IPS-NIHi7 (cell line): ENCODE results near the gene ZBTB21.

ENCODE experiments used
- DNase-seq: peaks from one replicate; pipeline ENCODE4 v3.0.0; 2012; ENCODE audit warnings: mixed read lengths; ENCODE audit errors: extremely low spot score

The ZBTB21 gene

DNA sequence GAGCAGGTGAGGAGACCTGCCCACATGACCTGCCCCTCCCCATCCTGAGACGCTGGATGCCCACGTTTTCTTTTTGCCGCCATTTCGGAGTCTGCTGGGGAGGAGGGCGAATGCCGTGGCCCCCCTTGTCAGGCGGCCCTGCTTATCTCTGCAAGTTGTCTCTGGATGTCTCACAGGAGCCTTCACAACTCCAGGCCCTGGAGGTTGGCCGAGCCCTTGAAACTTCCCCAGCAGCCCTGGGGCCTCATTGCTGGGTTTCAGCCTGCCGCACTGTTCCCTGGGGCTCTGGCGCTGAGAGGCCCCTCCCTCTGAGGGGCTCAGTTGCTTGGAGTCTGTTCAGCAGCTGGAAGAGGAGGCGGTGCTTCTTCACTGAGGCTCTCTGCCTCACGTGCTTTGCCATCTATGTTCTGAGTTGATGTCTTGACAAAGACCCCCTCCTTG, 29.8 kb upstream of the ZBTB21 start:
- no peak for DNase-seq

DNA sequence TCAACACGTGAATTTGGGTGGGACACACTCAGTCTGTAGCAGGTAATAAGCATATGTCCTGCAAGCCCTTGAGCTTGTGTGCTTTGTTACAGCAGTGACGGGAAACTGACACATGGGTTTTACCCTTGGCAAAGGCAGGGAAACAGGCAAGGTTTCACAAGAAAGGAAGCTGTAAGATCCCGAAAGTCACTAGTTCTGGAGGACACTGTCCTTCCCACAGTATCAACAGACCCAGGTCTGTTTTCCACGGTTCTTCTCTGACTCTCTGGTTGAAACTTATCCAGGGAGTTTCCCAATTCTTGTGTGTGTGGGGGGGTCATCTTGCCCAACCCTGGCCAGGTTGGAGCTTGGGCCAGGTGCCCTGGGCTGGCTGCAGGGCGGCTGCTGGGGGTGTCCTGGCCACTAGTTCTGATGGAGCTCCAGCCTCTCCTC, 29.3 kb upstream of the ZBTB21 start:
- DNase-seq, result no peak

DNA sequence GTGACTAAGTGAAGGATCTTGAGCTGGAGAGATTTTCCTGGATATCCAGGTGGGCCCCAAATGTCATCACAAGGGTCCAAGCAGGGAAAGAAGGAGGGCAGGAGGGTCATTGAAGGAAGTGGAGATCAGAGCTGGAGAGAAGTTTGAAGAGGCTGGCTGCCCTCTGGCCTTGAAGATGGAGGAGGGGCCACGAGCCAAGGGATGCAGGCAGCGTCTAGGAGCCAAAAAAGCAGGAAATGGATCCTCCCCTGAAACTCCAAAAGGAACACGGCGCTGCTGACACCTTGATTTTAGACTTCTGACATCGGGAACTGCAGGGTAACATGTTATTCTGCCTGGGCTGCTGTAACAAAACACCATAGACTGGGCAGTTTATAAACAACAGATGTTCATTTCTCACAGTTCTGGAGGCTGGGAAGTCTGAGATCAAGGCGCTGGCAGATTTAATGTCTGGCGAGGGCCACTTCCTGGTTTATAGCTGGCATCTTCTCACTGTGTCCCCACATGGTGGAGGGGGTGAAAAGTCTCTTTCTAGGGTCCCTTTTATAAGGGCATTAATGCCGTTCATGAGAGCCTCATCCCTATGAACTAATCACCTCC, 28.8 kb upstream of the ZBTB21 start:
- no peak for DNase-seq

DNA sequence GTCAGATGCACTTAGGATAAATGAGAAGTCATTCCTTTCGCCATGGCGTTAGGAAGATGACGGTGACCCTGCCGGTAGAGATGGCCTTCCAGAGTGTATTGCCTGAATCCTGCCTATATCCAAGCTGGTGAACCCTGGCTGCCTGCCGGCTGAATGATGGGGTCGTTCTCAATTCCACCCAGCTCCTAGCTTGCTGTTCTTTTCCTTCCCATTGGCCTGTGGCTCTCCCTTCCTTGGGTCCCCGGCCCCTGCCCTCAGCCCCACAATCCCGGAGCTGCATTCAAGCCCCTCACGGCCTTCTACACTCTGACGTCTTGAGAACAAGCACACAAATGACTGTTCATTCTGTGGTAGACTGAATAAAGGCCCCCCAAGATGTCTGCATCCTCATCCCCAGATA, 28.2 kb upstream of the ZBTB21 start:
- DNase-seq, result no peak

DNA sequence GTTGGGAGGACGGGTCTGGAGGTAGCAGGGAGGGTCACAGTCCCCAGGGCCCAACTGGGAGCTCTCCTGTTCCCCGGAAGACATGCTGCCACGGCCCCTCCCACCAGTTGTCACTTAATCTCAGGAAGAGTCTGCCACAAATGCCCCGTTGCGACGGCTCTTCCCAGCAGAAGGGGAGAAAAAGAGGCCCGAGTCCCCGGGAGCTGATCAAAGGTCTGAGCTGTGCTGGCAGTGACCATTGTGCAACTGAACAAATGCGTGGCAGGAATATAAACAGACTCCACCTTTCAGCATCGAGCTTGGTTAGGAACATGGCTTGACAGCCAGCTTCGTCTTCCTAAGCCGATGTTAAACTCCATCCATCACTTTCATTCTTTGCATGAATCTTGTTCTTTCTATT, 27.8 kb upstream of the ZBTB21 start:
- no peak for DNase-seq

DNA sequence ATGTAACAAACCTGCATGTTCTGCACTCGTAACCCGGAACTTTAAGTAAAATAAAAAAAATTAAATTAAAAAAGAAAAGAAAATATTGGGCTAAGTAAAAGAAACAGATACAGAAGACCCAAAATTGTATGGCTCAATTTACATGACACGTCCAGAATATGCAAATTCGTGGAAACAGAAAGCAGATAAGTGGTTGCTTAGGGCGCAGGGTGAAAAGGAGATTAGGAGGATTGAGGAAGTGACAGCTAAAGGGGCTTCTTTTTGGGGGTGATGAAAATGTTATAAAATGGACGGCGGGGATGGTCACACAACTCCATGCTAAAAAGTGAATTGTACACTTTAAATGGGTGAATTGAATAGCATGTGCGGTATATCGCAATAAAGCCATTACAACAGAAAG, 27.4 kb upstream of the ZBTB21 start:
- DNase-seq, result no peak

DNA sequence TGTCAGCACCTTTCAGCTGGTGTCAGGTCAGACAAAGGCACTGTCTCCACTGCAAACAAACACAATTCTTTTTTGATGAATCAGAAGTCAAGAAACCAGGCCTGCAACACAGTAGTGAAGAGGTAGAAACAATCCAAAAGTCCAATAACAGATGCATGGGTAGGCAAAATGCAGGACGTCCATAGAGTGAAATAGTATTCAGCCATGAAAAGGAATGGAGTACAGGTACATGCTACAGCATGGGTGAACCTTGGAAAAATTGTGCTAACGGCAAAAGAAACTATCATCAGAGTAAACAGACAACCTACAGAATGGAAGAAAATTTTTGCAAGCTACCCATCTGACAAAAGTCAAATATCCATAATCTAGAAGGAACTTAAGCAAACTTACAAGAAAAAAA, 26.2 kb upstream of the ZBTB21 start:
- no peak for DNase-seq

DNA sequence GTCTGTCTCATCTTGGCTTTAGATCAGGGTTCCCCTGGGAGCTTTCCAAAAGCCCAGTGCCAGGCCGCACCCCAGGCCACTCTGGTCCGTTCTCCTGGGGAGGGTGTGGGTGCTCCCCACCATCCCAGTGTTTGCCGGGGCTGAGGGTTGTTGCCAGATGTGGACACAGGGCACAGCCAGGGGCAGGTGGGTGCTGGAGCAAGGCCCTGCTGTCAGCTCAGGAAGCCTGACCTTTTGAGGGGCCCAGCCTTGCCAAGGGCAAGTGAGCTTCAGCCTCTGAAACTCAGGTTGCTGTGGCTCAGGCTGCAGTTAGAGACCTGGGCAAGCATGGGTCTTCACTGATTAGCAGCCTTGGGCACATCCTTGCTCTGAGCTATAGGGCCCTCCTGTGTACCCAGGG, 22.8 kb upstream of the ZBTB21 start:
- no peak for DNase-seq

DNA sequence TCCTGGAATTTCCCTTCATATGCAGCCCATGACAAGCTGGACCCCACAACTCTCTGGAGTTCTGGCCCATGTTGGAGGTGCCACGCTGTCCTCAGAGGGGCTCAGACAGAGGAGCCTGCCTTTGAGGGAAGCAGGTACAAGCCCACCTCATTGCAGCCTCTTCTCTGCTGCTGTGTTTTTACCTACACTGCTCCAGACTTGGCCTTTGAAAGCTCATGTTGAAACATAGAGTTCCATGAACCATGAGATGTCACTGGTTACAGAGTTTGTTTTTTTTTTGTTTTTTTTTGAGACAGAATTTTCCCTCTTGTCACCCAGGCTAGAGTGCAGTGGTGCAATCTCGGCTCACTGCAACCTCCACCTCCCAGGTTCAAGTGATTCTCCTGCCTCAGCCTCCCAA, 22.1 kb upstream of the ZBTB21 start:
- no peak for DNase-seq

DNA sequence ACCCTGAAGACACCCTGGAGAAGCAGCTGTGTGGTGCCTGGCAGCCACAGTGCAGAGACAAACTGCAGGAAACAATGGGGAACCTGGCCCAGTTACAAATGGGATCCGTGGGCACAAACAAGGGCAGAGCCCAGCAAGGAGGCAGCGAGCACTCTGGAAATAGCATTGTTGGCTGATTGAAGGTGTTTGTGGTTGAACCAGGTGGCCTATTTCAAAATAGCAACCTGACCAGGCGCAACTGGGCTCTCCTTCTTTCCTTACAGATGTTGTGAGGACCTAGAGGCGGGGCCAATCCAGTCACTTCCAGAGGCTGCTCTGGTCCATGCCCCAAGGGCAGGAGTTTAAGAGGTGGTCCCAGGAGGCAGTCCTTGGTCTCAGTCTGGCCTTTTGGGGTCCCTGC, 21.7 kb upstream of the ZBTB21 start:
- no peak for DNase-seq

DNA sequence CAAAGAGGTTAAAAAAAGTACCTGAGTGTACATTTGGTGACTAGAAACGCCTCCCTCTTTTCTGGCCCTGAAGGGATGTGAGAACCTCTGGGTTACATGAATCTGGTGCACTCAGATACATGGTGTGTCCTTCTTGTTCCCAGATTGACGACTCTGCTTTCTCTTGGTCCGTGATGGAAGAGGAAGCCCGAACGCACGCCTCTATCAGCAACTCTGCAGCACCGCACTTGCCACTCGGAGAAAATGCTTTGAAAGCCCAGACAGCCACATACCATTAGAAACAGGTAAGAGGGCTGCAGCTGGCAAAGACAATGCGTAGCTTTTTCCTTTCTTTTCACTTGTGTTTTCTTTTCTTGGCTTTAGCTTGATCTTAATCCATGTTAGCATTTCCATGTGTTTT, 21.1 kb upstream of the ZBTB21 start:
- DNase-seq, result no peak

DNA sequence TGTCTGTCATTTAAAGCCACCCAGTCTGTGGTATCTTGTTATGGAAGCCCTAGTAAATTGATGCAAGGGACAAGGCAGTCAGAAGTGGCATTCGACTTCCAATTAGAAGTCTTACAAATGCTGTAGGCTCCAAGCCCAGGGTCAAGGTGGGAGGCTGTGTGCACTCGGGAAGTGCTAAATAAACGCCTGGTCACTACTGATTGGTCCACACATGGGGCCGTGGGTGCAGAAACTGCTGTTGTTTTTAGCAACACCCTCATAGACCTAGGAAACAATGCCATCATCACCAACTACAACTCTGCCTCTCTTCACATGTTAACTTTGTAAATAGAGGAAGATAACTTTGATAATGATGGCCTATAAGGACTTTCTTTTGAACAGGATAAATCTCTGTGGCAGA, 20.2 kb upstream of the ZBTB21 start:
- DNase-seq, result no peak

DNA sequence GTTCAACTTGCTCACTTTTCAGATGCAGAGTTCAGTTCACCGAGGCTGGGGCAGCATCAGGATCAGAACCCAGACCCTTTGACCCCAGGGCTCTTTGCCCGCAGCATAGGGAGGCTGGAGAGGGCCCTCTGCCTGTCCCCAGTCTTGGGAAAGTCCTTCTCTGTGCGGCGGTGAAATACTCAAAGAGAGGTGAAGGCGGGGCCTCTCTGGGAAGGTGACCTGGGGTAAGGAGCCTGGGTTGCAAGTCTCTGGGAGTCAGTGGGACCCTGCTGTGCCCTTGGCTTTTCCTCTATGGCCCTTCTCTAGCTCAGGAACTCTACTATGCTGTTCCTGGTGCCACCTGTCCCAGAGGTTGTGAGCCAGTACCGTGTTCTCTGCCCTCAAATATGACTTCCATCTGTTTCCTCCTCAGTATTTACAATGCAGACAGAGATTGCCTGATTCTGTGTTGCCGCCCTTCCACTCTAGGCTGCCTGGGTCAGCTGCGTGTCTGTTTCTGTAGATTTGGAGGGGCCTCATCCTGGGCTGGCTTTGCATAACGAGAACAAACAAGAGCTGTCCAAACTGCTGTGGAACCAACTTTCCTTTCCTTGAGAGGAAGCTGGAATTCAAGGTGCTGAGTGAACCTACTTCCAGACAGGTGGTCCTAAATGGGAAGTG, 18.7 kb upstream of the ZBTB21 start:
- DNase-seq, result no peak

DNA sequence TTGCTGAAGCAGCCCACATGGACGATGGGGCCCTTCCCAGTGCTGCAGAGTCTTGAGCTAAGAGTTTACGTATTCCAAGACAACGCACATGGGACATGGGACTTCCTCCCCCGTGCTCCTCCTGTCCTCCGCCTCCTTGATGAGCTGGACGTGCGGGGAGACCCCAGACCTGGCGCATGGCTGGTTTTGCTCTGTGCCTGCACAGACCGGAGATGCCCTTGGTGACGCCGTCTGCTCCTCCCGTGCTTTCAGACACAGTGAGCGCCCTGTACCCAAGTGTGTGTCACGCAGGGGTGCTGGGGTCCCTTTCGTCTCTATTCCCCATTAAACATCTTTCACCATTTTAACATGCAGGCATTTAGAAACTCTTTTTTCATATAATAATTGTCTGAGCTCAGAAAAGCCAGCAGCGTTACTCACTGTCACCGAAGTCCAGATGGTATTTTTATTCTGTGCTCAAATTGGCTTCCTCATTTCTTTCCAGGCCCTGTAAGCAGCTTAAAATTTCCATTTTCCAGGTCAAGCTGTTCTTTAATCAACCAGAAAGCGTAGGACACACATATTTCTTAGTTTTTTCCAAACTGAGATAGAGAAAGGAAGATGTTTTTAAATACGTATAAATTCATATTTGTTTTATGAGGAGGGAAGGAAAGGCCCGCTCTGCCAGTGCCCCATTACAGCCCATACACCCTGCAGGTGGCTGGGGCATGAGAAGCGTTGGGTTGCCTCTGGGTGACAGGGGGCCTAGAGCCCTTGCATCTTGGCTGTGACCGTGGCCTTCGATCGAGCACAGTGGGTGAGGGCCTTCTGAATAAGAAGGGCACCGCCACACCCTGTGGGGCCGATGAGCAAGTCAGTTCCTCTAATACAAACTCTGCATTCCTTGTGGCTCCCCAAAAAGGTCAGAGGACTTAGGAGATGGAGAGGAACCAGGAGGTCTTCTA, 17.9 kb upstream of the ZBTB21 start:
- DNase-seq, result no peak

DNA sequence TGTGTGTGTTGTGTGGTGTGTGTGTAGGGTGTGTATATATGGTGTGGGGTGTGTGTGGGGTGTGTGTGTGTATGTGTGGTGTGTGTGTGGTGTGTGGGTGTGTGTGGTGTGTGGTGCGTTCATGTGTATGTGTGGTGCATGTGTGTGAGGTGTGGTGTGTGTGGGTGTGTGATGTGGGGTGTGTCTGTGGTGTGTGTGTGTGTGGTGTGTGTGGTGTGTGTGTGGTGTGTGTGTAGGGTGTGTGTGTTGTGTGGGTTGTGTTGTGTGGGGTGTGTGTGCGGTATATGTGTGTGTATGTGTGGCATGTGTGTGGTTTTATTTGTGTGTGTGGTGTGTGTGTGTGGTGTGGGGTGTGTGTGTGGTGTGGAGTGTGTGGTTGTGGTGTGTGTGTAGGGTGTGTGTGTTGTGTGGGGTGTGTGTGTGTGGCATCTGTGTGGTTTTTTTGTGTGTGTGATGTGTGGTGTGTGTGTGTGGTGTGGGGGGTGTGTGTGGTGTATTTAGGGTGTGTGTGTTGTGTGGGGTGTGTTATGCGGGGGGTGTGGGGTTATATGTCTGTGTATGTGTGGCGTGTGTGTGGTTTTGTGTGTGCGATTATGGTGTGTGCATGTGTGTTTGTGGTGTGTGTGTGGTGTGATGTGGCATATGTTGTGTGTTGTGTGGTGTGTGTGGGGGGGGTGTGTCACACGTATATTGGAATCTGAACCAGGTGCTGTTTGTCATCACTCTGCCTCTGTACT, 17.1 kb upstream of the ZBTB21 start:
- no peak for DNase-seq

DNA sequence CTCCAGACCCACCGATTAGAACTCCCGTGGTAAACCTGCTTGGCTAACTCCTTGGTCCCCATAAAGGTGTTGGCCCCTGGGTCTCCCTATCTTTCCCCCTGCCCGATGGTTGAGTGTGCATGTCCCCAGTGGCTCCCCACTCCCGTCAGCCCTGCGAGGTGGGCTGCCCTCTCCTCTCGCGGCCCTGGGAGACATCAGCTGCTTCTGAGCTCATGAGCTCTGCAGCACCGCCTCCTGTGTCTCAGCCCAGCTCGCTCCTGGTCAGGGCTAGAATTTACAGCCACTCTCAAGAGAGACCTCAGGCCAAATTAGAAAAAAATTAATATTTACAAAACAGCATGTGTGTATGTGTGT, 15.9 kb upstream of the ZBTB21 start:
- DNase-seq, result no peak

DNA sequence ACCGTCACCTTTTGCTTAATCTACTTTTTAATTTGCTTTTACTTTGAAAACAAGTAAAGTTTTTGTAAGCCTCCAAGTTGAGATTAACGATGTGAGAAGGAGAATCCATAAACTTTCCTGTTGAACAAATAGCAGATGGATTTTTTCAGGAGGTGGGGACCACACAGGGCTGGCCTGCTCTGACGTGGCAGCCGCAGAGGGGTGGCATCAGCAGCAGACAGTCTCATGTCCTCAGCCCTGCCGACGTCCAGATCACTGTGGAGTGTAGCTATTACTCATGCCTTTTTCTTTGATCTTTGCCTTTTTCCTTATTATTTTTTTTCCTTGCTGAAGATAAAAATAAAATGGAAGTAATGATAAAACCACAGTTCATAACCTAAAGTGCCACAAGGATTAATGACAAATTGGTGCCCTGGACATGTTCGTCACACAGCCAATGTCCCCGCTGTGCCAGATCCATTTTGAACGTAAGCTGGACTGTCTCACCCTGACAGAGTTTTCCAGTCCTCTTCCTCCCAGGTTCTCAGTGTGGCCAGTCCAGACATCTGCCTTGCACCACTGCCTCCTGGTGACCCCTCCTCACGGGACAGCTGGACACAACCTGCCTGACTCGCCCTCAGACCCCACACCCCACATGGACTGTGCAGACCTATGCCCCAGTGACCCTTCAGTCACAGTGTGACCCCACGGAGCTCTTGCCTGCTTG, 15.4 kb upstream of the ZBTB21 start:
- DNase-seq, result no peak

DNA sequence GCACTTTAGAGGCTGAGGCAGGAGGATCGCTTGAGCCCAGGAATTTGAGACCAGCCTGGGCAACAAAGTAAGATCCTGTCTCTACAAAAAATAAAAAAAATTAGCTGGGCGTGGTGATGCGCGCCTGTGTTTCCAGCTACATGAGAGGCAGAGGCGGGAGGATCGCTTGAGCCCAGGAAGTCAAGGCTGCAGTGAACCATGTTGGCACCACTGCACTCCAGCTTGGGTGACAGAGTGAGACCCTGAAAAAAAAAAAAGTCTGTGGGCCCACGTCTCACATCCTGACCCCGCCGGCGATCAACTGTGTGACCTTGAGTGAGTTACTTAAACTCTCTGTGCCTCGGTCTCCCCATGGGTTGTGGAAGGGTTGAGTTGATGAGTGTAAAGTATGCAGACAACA, 12.7 kb upstream of the ZBTB21 start:
- DNase-seq, result no peak

DNA sequence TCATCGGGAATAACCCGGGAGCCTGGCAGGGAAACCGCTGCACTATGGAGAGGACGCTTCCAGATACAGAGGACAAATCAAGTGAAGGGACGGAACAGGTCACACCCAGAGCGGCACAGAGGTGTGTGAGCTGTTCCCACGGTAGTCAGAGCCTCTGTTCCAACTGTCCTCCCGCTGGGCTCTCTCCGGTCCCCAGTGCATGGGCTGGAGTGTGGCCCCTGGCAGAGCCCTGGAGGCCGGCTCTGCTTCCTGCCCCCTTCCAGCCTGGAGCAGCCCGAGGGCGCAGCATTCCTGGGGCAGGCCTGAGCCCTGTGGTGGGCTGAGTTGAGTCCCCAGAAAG, 11.9 kb upstream of the ZBTB21 start:
- DNase-seq, result peak; percentile 37

DNA sequence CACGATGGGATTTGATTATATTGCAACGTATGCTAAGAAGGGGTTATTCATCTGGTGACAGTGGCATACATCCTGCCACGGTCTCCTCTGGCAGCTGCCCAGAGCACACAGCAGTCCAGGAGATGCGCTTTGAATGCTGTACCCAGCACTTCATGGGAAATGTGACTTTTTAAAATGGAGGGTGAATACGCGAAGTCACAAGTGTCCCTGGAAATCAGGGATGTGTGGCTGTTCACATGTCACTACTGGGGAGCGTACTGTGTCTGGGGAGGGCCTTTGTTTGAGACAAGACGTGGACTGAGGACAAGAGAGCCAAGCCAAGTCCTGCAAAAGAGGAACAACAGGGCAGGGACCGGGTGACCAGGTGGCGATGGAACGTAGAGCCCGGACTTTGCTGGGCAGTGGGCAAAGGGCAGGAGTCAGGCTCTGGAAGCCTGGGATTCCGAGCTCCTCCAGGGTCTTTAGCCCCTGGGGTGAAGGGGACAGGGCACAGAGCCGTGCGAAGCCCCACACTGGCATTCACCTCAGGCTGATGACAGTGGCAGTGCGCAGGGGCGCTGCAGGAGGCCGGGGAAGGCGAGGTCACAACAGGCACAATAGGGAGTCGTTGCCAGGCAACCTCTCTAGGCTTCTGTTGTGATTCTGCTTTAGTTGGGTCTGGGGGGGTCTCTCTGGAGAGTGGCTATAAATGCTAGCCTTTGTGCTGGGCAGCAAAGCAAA, 11.4 kb upstream of the ZBTB21 start:
- DNase-seq, result peak; percentile 59

DNA sequence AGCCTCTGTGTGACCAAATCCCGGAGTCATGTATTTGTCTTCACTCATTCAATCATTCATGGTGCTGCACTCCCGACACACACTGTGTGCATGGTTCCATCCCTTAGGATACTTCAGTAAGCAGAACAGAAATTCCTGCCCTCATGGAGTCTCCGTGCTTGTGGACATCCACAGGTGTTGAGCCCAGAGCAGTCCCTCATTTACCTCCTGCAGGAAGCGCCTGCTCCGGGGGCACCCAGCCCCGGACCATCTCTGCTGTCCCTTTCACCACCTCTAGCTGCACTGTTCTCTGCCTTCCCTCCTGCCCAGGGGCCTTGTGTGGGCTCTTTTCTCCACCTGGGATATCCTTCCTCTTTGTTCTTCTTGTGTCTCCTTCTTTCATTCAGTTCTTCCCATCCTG, 9.5 kb upstream of the ZBTB21 start:
- DNase-seq, result no peak
